Epithelial cell of esophagus (primary cell): ENCODE data around the gene PIP4K2C.

Experiments
- DNase-seq: peaks from one replicate; pipeline ENCODE4 v3.0.0; 2010; ENCODE audit warnings: low read depth
- H3K4me3 ChIP-seq: 2 replicates; pipeline ENCODE4 v1.5.1; 2011; ENCODE audit warnings: mild to moderate bottlenecking, low read length, control low read depth
- CTCF ChIP-seq: IDR thresholded peaks from 2 replicates; pipeline ENCODE4 v1.5.1; 2011; ENCODE audit warnings: low read depth, mild to moderate bottlenecking, low read length, control low read depth, inconsistent platforms; ENCODE audit not compliant: insufficient read depth; ENCODE audit errors: missing control alignments

PIP4K2C gene

GRCh38 chr12:57628280-57629191, 37.5 kb downstream of the PIP4K2C start:
- DNase-seq: no peak
- TF ChIP-seq CTCF: no peak
- H3K4me3 ChIP-seq: no peak overlapping the region

GRCh38 chr12:57629897-57630471, 39.0 kb downstream of the PIP4K2C start:
- TF ChIP-seq CTCF: no peak
- no peak for DNase-seq
- H3K4me3 ChIP-seq: no peak overlapping the region

GRCh38 chr12:57630891-57631433, 40.0 kb downstream of the PIP4K2C start:
- no peak for DNase-seq
- no peak overlapping the region for H3K4me3 ChIP-seq
- no peak for TF ChIP-seq CTCF

GRCh38 chr12:57631566-57632072, 40.6 kb downstream of the PIP4K2C start:
- no peak for TF ChIP-seq CTCF
- H3K4me3 ChIP-seq: no peak overlapping the region

GRCh38 chr12:57632073-57632957, 41.3 kb downstream of the PIP4K2C start:
- TF ChIP-seq CTCF: no peak
- peak overlapping the region; percentile 24 for H3K4me3 ChIP-seq
- DNase-seq: no peak

More at GRCh38 chr12:57631566-57632072, 40.6 kb downstream of the PIP4K2C start:
- no peak for DNase-seq
